H1 (cell line): ENCODE results near the gene ITGB1BP1. TPM values are rescaled to one million over a fixed set of nuclear protein-coding genes. Genes with fewer than 3 reads are reported as not detected.

Source experiments
- BACH1 ChIP-seq: IDR thresholded peaks from 2 replicates; pipeline ENCODE4 v1.6.1; 2012; ENCODE audit warnings: low read length, improper control_type of control experiment
- CTBP2 ChIP-seq: IDR thresholded peaks from 2 replicates; pipeline ENCODE4 v1.7.0; 2011; ENCODE audit warnings: borderline replicate concordance, mild to moderate bottlenecking, moderate library complexity, mixed read lengths, low read length; ENCODE audit not compliant: insufficient read depth, insufficient read length
- JUND ChIP-seq: IDR thresholded peaks from 2 replicates; pipeline ENCODE4 v1.6.1; 2011; ENCODE audit warnings: mild to moderate bottlenecking, improper control_type of control experiment, low read length
- SIX5 ChIP-seq: IDR thresholded peaks from 2 replicates; pipeline ENCODE4 v1.6.1; 2011; ENCODE audit warnings: mild to moderate bottlenecking, low read depth, low read length
- TAF7 ChIP-seq: optimal IDR thresholded peaks from 2 replicates; pipeline ENCODE3; 2011; ENCODE audit warnings: low read depth, mild to moderate bottlenecking, inconsistent platforms, low read length, moderate library complexity, borderline replicate concordance
- polyA plus RNA-seq, 7 experiments: library from polyadenylated mRNA; depleted of rRNA in 3 of 7; stranded (reverse) in 5 of 7; unstranded in 2 of 7; fragments of >200 nt in 5 of 7; fragments of 200-250 nt in 2 of 7; gene quantifications; 1 replicate in 5 of 7; 2 replicates in 1 of 7; 4 replicates in 1 of 7; pipeline versions ENCODE4 v1.2.1 to v1.2.3, GENCODE V29; 2011 to 2013; ENCODE audit warnings: missing spikeins in 2 of 7, mixed read lengths in 2 of 7
- total RNA-seq: library from RNA; stranded (reverse); fragmentation: NEBNext Ultra II Directional; extraction: Animal tissue kit (Norgen Biotek cat#: 25700); gene quantifications from 2 replicates; pipeline ENCODE4 v1.2.1, GENCODE V29; 2021

The ITGB1BP1 gene
- total and polyA plus RNA-seq, 2 of the 8 experiments (the other 6 are each of a cell fraction or from before 2014, with no cell fraction given), result 16.1 to 45.4 TPM

GRCh38 chr2:9441556-9441955, 18.2 kb upstream of the ITGB1BP1 start (continued):
- TF ChIP-seq CTBP2 (no peak), JUND (no peak), SIX5 (no peak), BACH1 (no peak), TAF7 (no peak)
